HG03159 (cell line): ENCODE data around the gene DUSP21.
"Not testable (repeated sequence)": the region's sequence is repeated elsewhere in the genome, so short reads cannot be mapped to it uniquely, and the experiment has no call there.

Source experiments
- ATAC-seq: cut with Tn5 transposase; IDR thresholded peaks from one replicate; pipeline ENCODE4 v1.9.1; 2021; ENCODE audit warnings: mild to moderate bottlenecking, moderate library complexity; ENCODE audit not compliant: unreplicated experiment

Gene DUSP21

DNA sequence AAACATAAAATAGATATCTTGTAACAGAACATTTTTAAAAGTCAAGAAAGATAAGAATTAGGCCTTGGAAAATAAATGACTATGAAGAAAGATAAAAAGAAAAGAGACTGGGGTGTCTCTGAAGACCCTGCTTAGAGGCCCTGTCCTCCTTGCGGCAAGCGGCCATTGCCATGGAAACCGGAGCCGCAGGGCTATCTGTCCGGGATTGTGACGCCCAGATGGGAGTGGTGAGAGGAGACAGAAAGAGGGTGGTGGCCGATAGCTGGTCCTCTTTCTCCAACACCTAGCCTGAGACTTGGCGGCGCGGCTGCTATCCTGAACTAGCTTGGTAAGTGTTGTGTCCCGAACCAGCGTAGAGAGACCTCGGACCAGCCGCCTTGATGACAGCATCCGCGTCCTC lies at the start of gene DUSP21:
TSS of gene DUSP21 (plus strand) at position 269 of the 400 bp plus-strand sequence. CDS start at position 381, 112 bp downstream.
- no peak for ATAC-seq

DNA sequence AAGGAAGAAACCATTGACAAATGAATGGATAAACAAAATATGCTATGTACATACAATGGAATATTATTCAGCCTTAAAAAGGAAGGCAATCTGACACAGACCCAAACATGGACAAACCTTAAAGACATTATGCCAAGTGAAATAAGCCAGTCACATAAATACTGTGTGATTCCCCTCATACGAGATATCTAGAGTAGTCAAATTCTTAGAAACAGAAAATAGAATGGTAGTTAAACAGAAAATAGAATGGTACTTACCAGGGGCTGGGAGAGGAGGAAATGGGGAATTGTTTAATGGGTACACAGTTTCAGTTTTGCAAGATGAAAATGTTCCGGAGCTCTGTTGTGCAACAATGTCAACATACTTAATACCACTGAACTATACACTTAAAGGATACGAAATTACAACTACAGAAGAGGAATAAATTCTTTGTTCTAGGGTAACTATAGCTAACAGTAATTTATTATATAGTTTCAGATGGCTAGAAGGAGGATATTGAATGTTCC lies 47.8 kb upstream of the DUSP21 start:
- ATAC-seq: no peak

- no peak for ATAC-seq
Measured at GRCh38 chrX:44802613-44803012, 41.2 kb upstream of the DUSP21 start.

DNA sequence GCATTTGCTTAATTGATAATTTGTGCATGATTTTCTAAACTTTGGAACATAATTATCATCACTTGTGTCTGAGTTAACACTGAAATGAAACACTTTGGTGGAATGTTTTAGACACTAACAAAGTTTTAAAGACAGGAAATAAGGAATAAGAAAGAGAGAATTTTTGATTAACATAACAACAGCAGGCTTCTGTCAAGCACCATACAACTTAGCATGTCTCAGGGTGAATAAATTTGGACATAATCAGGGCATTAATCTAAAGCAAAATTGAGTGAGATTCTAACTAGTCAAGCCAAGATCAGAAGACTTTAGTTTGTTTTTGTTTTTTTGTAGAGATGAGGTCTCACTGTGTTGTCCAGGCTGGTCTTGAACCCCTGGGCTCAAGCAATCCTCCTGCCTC lies 28.1 kb upstream of the DUSP21 start:
- ATAC-seq: no peak

DNA sequence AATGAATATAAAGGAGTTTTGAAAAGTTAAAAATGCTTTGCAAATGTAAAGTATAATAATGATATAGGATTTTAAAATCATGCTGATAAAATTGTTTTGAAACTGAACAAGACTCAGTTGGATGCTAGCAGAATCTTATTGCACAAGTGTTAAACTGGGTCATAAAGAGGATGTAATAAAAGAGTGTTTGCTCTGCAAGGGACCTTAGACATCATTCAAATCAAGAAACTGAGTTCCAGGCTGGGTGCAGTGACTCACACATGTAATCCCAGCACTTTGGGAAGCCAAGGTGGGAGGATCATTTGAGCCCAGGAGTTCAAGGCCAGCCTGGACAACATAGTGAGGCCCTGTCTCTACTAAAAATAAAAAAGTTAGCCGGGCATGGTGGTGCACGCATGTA lies 27.5 kb upstream of the DUSP21 start:
- no peak for ATAC-seq

- ATAC-seq: no peak
Measured at GRCh38 chrX:44817029-44817428, 26.8 kb upstream of the DUSP21 start.

DNA sequence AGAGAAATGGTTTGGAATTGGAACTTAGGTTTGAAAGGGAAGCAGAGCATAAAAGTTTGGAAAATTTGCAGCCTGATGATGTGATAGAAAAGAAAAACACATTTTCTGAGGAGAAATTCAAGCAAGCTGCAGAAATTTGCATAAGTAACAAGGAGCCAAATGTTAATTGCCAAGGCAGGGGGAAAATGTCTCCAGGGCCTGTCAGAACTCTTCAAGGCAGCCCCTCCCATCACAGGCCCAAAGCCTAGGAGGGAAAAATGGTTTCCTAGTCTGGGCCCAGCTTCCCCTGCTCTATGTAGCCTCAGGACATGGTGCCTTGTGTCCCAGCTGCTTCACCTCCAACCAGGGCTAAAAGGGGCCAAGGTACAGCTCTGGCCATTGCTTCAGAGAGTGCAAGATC lies 21.2 kb upstream of the DUSP21 start:
- no peak for ATAC-seq

GRCh38 chrX:44823193-44823592 lies 20.6 kb upstream of the DUSP21 start:
- ATAC-seq: not testable (repeated sequence)

- no peak for ATAC-seq
Measured at GRCh38 chrX:44828008-44828605, 15.7 kb upstream of the DUSP21 start.

DNA sequence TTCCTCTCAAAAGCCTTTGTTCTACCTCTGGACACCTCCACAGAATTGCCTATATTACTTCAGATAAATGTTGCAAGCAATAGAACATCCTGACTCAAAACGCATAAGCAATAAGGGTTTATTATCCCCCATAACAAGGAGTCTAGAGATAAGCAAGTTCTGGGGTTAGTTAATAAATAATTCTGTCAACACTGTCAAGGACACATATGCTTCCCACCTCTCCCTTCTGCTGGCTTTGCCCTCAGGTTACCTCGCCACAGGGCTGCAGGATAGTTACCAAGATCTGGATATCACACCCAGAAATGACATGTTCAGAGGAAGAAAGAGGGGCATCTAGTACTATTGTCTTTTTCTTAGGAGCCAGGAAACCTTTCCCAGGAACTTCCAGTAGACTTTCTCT lies 14.0 kb upstream of the DUSP21 start:
- ATAC-seq: no peak

DNA sequence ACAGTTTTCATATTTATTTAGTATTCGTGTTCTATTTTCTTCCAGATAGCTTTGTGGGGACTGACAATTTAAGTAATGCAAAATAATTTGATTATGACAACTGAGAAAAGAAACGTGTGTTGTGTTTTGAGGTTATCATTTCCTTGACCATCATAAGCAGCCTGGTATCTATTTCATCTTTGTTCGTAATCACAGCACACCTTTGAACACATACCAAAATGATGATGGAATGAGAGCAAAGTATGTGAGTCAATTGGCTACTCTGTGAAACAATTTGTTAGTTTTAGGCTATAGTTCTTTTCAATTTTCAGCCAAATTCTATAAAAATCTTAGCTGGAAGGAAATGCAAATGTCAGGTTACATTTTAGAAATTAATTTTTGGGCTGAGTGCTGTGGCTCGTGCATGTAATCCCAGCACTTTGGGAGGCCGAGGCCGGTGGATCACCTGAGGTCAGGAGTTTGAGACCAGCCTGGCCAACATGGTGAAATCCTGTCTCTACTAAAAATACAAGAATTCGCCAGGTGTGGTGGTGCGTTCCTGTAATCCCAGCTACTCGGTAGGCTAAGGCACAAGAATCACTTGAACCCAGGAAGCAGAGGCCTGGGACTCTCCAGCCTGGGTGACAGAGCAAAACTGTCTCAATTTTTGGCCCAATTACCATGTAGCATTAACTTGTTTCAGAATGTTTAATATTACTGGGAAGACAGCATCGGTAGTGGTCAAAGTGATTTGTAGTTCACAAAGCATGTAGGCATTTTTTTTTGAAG lies 1.1 kb upstream of the DUSP21 start:
- ATAC-seq: no peak

- ATAC-seq: no peak
Measured at GRCh38 chrX:44843318-44843702, 511 bp upstream of the DUSP21 start.

DNA sequence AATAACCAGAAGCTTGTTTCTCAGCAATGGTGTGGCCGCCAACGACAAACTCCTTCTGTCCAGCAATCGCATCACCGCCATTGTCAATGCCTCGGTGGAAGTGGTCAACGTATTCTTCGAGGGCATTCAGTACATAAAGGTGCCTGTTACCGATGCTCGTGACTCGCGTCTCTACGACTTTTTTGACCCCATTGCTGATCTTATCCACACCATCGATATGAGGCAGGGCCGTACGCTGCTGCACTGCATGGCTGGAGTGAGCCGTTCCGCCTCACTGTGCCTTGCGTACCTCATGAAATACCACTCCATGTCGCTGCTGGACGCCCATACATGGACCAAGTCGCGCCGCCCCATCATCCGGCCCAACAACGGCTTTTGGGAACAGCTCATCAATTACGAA lies 383 bp downstream of the DUSP21 start:
- no peak for ATAC-seq

- ATAC-seq: not testable (repeated sequence)
Measured at GRCh38 chrX:44850891-44851290, 7.1 kb downstream of the DUSP21 start.

DNA sequence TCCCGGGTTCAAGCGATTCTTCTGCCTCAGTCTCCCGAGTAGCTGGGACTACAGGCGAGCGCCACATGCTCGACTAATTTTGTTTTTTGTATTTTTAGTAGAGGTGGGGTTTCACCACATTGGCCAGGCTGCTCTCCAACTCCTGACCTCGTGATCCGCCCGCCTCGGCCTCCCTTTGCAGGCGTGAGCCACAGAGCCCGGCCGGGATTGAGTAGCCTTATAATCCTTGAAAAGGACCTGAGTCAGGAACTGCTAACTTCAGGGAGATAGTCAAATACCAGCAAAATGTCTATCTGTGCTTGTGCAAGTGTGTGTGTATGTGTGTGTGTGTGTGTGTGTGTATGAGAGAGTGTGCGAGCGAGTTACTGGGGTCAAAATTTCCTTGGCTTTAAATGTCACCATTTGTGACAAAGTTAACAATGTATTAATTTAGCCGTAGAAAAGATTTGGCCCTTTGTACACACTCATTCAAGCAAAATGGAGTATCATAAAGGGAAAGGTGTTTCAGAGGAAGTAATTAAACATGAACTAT lies 27.4 kb downstream of the DUSP21 start:
- no peak for ATAC-seq

GRCh38 chrX:44871931-44872820 lies 28.4 kb downstream of the DUSP21 start:
- ATAC-seq: peak; percentile 31

DNA sequence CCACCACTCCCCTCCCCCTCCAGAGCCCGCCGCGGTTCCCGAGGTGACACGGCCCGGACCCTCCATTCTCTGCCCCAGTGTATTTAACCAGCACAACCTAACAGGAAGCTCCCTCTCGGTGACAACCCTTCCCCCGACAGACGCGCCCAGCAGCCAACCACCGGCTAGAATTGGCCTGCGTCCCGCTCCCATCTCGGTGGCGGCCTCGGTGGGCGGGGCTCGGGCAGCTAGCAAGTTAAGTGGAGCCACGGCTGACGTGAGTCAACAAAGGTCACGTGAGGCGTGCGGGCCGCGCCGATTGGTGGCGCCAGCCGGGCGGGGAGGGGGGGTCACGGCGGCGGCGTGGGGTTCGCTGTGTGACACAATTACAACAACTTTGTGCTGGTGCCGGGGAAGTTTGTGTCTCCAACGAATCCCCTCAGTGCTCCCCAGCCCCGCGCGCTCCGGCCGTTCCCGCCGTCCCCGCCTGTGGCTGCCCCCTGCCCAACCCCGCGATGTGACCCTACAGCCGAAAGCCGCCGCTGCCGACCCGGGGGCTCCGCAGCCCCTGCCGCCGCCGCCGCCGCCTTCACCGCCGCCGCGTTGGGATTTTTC lies 29.1 kb downstream of the DUSP21 start, which contains the start of gene KDM6A:
TSS of gene KDM6A (plus strand) at position 368 of the 594 bp plus-strand sequence. CDS start 364 bp downstream, outside the sequence.
- peak; percentile 90 for ATAC-seq

DNA sequence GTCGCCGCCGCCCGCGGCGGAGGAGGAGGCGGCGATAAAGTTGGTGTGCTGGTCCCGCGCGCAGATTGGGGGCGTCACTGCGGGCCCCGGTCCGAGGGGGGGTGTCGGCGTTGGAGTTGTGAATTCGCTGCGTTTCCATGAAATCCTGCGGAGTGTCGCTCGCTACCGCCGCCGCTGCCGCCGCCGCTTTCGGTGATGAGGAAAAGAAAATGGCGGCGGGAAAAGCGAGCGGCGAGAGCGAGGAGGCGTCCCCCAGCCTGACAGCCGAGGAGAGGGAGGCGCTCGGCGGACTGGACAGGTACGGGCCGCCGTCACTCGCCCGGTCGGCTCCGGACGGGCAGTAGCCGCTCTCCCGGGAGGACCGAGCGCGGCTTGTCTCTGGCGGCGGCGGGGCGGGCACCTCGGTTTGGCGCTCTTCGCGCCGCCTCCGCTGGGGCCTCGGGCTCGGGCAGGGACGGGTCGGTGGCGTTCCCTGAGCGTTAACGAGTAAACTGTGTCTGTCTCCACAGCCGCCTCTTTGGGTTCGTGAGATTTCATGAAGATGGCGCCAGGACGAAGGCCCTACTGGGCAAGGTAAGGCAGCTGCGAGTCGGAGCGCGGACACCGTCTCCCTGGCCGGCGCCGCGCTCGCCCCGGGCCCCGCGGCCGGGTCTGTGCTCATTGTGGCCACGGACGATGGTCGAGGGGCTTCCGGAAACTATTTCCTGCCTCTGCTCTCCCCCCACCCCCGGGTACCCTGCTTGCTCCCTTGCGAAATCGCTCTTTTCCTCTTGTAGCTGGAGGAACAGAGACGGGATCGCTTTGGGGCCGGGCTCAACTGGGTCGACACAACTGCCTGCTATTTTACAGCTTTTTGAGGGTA lies 29.8 kb downstream of the DUSP21 start:
- ATAC-seq: peak; percentile 10

- ATAC-seq: no peak
Measured at GRCh38 chrX:44874420-44875184, 30.8 kb downstream of the DUSP21 start.
